Type B pancreatic cell (in vitro differentiated cells): ENCODE results near the gene ZFR. TPM values are rescaled to one million over a fixed set of nuclear protein-coding genes. Genes with fewer than 3 reads are reported as not detected.

Source experiments
- DNase-seq: peaks from one replicate; pipeline ENCODE4 v3.0.0; 2021; ENCODE audit warnings: mixed read lengths; ENCODE audit not compliant: unreplicated experiment; ENCODE audit errors: extremely low spot score
- H3K27ac Mint-ChIP-seq: 2 replicates; pipeline ENCODE4 v1.8.0; 2021; ENCODE audit warnings: mild to moderate bottlenecking, mixed read lengths
- H3K27me3 Mint-ChIP-seq: 2 replicates; pipeline ENCODE4 v1.8.0; 2021; ENCODE audit warnings: mixed read lengths
- H3K36me3 Mint-ChIP-seq: 2 replicates; pipeline ENCODE4 v1.8.0; 2021; ENCODE audit warnings: mixed read lengths
- H3K4me1 Mint-ChIP-seq: one replicate; pipeline ENCODE4 v1.8.0; 2021; ENCODE audit warnings: mixed read lengths; ENCODE audit not compliant: unreplicated experiment
- H3K4me3 Mint-ChIP-seq: 2 replicates; pipeline ENCODE4 v1.8.0; 2021; ENCODE audit warnings: mild to moderate bottlenecking, mixed read lengths
- H3K9me3 Mint-ChIP-seq: 2 replicates; pipeline ENCODE4 v1.8.0; 2021; ENCODE audit warnings: mixed read lengths
- total RNA-seq: library from RNA; stranded (reverse); gene quantifications from 2 replicates; pipeline ENCODE4 v1.2.1, GENCODE V29; 2021; ENCODE audit warnings: low replicate concordance
- TF ChIP-seq, protein P1 (sequence below): fragments of 200-600 bp; sonication (generic); conservative IDR thresholded peaks from 2 replicates; pipeline ENCODE4 v1.5.0; 2021; ENCODE audit warnings: antibody characterized with exemption, mild to moderate bottlenecking

The ZFR gene
- total RNA-seq, 1 donor from 2014 or later: 67.1 TPM

DNA sequence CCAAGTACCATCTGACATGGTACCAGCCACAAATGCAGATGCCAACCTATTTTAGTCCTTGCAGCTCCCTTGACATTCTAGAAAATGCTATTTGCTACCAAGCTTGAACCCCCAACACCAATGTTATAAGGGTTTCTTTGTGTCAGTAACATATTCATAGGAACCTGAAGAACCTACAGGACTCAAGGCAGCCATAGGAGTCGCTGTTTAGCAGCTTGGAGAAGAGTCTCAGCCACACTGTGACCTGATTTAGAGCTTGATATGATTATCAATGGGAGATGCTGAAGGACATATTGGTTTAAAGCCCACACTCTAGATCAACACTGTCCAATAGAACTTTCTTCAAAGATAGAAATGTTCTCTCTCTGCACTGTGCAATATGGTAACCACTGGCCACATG lies 6.4 kb upstream of the ZFR start:
- peaks cover 6% of the 10 kb centered on the region for H3K4me1 Mint-ChIP-seq

DNA sequence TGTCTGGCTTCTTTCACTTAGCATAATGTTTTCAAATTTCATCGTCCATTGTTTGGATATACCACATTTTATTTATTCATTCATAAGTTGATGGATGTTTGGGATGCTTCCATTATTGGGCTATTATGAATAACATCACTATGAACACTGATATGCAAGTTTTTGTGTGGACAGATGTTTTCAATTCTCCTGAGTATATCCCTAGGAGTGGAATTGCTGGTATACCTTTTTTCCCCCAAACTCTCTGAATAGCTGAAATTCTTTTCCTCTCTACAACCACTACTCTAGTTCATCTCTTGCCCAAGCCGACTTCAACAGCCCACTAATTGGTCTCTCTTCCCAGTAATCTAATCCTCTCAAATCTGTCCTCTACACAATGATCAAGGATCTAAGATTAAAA lies 4.7 kb upstream of the ZFR start:
- H3K4me3 Mint-ChIP-seq: no peak overlapping the region
- H3K27ac Mint-ChIP-seq: no peak overlapping the region
- DNase-seq: no peak
- peaks cover 16% of the 10 kb centered on the region for H3K4me1 Mint-ChIP-seq
- peaks cover 13% of the 10 kb centered on the region for H3K27me3 Mint-ChIP-seq
- no peaks in the 10 kb centered on the region for H3K9me3 Mint-ChIP-seq
- TF ChIP-seq, protein P1, sequence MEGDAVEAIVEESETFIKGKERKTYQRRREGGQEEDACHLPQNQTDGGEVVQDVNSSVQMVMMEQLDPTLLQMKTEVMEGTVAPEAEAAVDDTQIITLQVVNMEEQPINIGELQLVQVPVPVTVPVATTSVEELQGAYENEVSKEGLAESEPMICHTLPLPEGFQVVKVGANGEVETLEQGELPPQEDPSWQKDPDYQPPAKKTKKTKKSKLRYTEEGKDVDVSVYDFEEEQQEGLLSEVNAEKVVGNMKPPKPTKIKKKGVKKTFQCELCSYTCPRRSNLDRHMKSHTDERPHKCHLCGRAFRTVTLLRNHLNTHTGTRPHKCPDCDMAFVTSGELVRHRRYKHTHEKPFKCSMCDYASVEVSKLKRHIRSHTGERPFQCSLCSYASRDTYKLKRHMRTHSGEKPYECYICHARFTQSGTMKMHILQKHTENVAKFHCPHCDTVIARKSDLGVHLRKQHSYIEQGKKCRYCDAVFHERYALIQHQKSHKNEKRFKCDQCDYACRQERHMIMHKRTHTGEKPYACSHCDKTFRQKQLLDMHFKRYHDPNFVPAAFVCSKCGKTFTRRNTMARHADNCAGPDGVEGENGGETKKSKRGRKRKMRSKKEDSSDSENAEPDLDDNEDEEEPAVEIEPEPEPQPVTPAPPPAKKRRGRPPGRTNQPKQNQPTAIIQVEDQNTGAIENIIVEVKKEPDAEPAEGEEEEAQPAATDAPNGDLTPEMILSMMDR: no peak
- no peaks in the 10 kb centered on the region for H3K36me3 Mint-ChIP-seq

More for the DNA sequence above, 6.4 kb upstream of the ZFR start:
- H3K4me3 Mint-ChIP-seq: no peak overlapping the region
- peaks cover 6% of the 10 kb centered on the region for H3K27me3 Mint-ChIP-seq
- H3K9me3 Mint-ChIP-seq: no peaks in the 10 kb centered on the region
- no peaks in the 10 kb centered on the region for H3K36me3 Mint-ChIP-seq
- TF ChIP-seq, protein P1: peak; percentile 54
- DNase-seq: no peak
- H3K27ac Mint-ChIP-seq: no peak overlapping the region

DNA sequence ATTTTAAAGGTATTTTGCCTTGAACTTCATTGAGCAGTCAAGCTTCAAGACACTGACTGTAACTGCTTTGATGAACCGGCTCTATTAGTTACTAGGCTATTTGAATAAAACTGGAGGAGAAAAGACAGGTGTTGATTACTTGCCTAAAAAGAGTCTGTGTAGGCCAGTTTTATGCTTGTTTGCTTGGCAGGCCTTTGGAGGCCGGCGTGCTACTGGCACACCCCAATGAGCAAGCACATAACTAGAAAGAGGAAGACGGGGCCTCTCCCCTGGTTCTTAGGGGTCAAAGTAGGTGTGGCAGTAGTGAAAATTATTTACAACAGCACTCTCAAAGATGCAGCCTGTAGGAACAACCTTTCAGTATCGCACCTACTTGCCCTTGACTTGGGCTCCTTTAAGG lies 2.1 kb upstream of the ZFR start:
- no peak for DNase-seq
- Mint-ChIP-seq H3K27me3 (peaks cover 13% of the 10 kb centered on the region), H3K4me3 (peak overlapping the region; percentile 71), H3K9me3 (no peaks in the 10 kb centered on the region), H3K27ac (peak overlapping the region; percentile 15), H3K4me1 (peaks cover 30% of the 10 kb centered on the region), H3K36me3 (peaks cover 7% of the 10 kb centered on the region)
- TF ChIP-seq, protein P1: no peak

DNA sequence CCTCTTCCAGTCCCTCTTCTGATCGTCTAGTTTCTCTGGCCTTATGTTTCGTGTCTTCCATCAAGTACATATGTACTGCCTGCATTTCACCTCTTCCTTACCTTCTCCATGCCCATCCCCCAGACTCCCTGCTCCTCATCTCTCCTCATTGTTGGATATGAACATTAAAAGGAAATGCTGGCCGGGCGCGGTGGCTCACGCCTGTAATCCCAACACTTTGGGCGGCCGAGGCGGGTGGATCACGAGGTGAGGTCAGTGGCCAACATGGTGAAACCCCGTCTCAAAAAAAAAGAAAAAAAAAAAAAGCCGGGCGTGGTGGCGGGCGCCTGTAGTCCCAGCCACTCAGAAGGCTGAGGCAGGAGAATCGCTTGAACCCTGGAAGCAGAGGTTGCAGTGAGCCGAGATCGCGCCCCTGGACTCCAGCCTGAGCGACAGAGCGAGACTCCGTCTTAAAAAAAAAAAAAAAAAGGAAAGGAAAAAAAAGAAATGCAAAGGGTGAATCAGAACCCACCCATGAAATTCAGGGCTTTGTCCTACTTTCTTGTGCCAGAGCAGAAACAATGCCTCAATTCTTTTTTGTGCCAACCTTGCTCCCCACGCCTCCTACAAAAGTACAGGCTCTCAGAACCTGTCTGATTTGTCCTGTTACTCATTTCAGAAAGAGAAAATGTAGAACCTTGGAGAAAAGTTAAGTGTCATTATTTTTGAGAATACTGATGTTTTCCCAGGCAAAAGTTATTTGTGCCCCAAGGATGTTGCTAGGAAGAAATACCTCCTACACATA lies 1.5 kb upstream of the ZFR start:
- H3K4me3 Mint-ChIP-seq: peak overlapping the region; percentile 91
- peak overlapping the region; percentile 85 for H3K27ac Mint-ChIP-seq
- H3K27me3 Mint-ChIP-seq: peaks cover 13% of the 10 kb centered on the region
- no peaks in the 10 kb centered on the region for H3K9me3 Mint-ChIP-seq
- TF ChIP-seq, protein P1: no peak
- H3K4me1 Mint-ChIP-seq: peaks cover 30% of the 10 kb centered on the region
- no peak for DNase-seq
- peaks cover 11% of the 10 kb centered on the region for H3K36me3 Mint-ChIP-seq

DNA sequence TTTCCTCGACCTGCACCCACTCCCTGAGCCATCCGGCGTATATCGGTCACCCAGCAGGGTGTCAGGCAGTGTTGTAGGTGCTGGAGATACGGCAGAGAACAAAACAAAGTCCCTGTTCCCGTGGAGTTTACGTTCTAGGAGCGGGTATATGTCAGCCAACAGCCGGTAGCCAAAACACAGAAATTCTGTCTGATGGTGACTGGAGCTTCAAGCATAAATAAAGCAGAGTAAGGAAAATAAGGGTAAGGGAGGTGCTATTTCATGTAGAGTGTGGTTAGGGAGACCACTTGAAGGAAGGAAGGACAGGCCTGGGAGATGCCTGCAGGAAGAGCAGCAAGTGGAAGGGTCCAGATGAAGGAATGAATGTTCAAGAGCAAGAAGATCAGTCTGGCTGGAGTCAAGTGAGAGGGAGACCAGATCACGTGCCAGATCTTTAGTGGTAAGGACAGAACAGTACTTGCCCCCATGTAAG lies 783 bp upstream of the ZFR start:
- no peak for DNase-seq
- H3K27ac Mint-ChIP-seq: peak overlapping the region; percentile 85
- peak overlapping the region; percentile 91 for H3K4me3 Mint-ChIP-seq
- H3K9me3 Mint-ChIP-seq: no peaks in the 10 kb centered on the region
- peaks cover 11% of the 10 kb centered on the region for H3K36me3 Mint-ChIP-seq
- H3K27me3 Mint-ChIP-seq: peaks cover 13% of the 10 kb centered on the region
- TF ChIP-seq, protein P1: no peak
- H3K4me1 Mint-ChIP-seq: peaks cover 30% of the 10 kb centered on the region
